ENCODE results near the gene EXTL1.

EXTL1 gene

GRCh38 chr1:26041978-26042377 lies 20.4 kb downstream of the EXTL1 start:
- no peak for TF ChIP-seq CTCF (IDR thresholded peaks at IDR 0.05; ENCODE audit: low read length)
- TF ChIP-seq EZH2 (IDR thresholded peaks at IDR 0.05; ENCODE audit: borderline replicate concordance, low read length): no peak
- H3K27me3 ChIP-seq (ENCODE audit: insufficient read depth, low read length): 0 out of 2 replicates have a peak, but pooled peaks cover 10% of the 10 kb centered on the region
- H3K9ac ChIP-seq (ENCODE audit: low read length): no peak overlapping the region

GRCh38 chr1:26043765-26044164 lies 22.2 kb downstream of the EXTL1 start:
- no peak overlapping the region for H3K4me2 ChIP-seq (ENCODE audit: low read length)
- H3K36me3 ChIP-seq (ENCODE audit: insufficient read depth, low read length): no peaks in the 10 kb centered on the region
- H3K9me2 ChIP-seq (ENCODE audit: low read depth, low read length): no peaks in the 10 kb centered on the region
- no peak overlapping the region for H3K27ac ChIP-seq (ENCODE audit: low read depth, low read length, poor library complexity, severe bottlenecking)
- no peak overlapping the region for H2AFZ ChIP-seq (ENCODE audit: low read length)
- no peak overlapping the region for H3K4me3 ChIP-seq (ENCODE audit: low read depth, low read length, poor library complexity, severe bottlenecking)
- TF ChIP-seq EZH2 (IDR thresholded peaks at IDR 0.05; ENCODE audit: borderline replicate concordance, low read length) (no peak), CTCF (IDR thresholded peaks at IDR 0.05; ENCODE audit: low read length) (no peak)
- H3K27me3 ChIP-seq (ENCODE audit: insufficient read depth, low read length): 0 out of 2 replicates have a peak, but pooled peaks cover 14% of the 10 kb centered on the region
- no peaks in the 10 kb centered on the region for H3K79me2 ChIP-seq (ENCODE audit: insufficient read depth, low read length)
- no peaks in the 10 kb centered on the region for H3K4me1 ChIP-seq (ENCODE audit: insufficient read depth, low read length, severe bottlenecking)
- no peaks in the 10 kb centered on the region for H3K9me3 ChIP-seq (ENCODE audit: low read length)
- no peak overlapping the region for H3K9ac ChIP-seq (ENCODE audit: low read length)
- no peaks in the 10 kb centered on the region for H4K20me1 ChIP-seq (ENCODE audit: insufficient read depth, low read length)
- H3F3A ChIP-seq (ENCODE audit: insufficient read depth, low read length): no peaks in the 10 kb centered on the region

More at GRCh38 chr1:26041978-26042377, 20.4 kb downstream of the EXTL1 start:
- Histone ChIP-seq H2AFZ (ENCODE audit: low read length) (no peak overlapping the region), H4K20me1 (ENCODE audit: insufficient read depth, low read length) (no peaks in the 10 kb centered on the region), H3K36me3 (ENCODE audit: insufficient read depth, low read length) (no peaks in the 10 kb centered on the region), H3K4me1 (ENCODE audit: insufficient read depth, low read length, severe bottlenecking) (no peaks in the 10 kb centered on the region), H3K9me3 (ENCODE audit: low read length) (no peaks in the 10 kb centered on the region), H3K4me3 (ENCODE audit: low read depth, low read length, poor library complexity, severe bottlenecking) (no peak overlapping the region), H3K27ac (ENCODE audit: low read depth, low read length, poor library complexity, severe bottlenecking) (no peak overlapping the region), H3F3A (ENCODE audit: insufficient read depth, low read length) (no peaks in the 10 kb centered on the region), H3K4me2 (ENCODE audit: low read length) (no peak overlapping the region), H3K79me2 (ENCODE audit: insufficient read depth, low read length) (no peaks in the 10 kb centered on the region), H3K9me2 (ENCODE audit: low read depth, low read length) (no peaks in the 10 kb centered on the region)

GRCh38 chr1:26044414-26044813 lies 22.8 kb downstream of the EXTL1 start:
- 0 out of 2 replicates have a peak, but pooled peaks cover 14% of the 10 kb centered on the region for H3K27me3 ChIP-seq (ENCODE audit: insufficient read depth, low read length)

More at GRCh38 chr1:26044414-26044813, 22.8 kb downstream of the EXTL1 start:
- H3K4me1 ChIP-seq (ENCODE audit: insufficient read depth, low read length, severe bottlenecking): no peaks in the 10 kb centered on the region
- H3K27ac ChIP-seq (ENCODE audit: low read depth, low read length, poor library complexity, severe bottlenecking): no peak overlapping the region
- H4K20me1 ChIP-seq (ENCODE audit: insufficient read depth, low read length): no peaks in the 10 kb centered on the region
- H3F3A ChIP-seq (ENCODE audit: insufficient read depth, low read length): no peaks in the 10 kb centered on the region
- no peaks in the 10 kb centered on the region for H3K79me2 ChIP-seq (ENCODE audit: insufficient read depth, low read length)
- H2AFZ ChIP-seq (ENCODE audit: low read length): no peak overlapping the region
- no peaks in the 10 kb centered on the region for H3K9me3 ChIP-seq (ENCODE audit: low read length)
- no peaks in the 10 kb centered on the region for H3K36me3 ChIP-seq (ENCODE audit: insufficient read depth, low read length)
- H3K4me2 ChIP-seq (ENCODE audit: low read length): no peak overlapping the region
- H3K9ac ChIP-seq (ENCODE audit: low read length): no peak overlapping the region
- TF ChIP-seq EZH2 (IDR thresholded peaks at IDR 0.05; ENCODE audit: borderline replicate concordance, low read length): no peak
- no peak for TF ChIP-seq CTCF (IDR thresholded peaks at IDR 0.05; ENCODE audit: low read length)
- H3K9me2 ChIP-seq (ENCODE audit: low read depth, low read length): no peaks in the 10 kb centered on the region
- H3K4me3 ChIP-seq (ENCODE audit: low read depth, low read length, poor library complexity, severe bottlenecking): no peak overlapping the region
